Hypothalamus (tissue), 51 donors: ENCODE results near the gene IL7R.

Experiments used
- DNase-seq, 51 donors: peaks; one replicate each; lab custom pipeline; 2025; lab: John Stamatoyannopoulos, UW

The IL7R gene

GRCh38 chr5:35856765-35857351, at the start of gene IL7R:
IL7R (plus strand) TSS chr5:35856891; CDS start chr5:35856978, 87 bp downstream.
- DNase-seq, result no peak

GRCh38 chr5:35810601-35811000, 46.1 kb upstream of the IL7R start:
- no peak for DNase-seq

- DNase-seq, result no peak
Measured at GRCh38 chr5:35811108-35811741, 45.5 kb upstream of the IL7R start.

GRCh38 chr5:35813521-35813920, 43.2 kb upstream of the IL7R start:
- DNase-seq, result no peak

GRCh38 chr5:35815089-35815936, 41.4 kb upstream of the IL7R start:
- DNase-seq, result no peak

- no peak for DNase-seq
Measured at GRCh38 chr5:35816881-35817521, 39.7 kb upstream of the IL7R start.

GRCh38 chr5:35819026-35819425, 37.7 kb upstream of the IL7R start:
- DNase-seq, result no peak

- no peak for DNase-seq
Measured at GRCh38 chr5:35819668-35820067, 37.0 kb upstream of the IL7R start.

- DNase-seq, result no peak
Measured at GRCh38 chr5:35820735-35821134, 36.0 kb upstream of the IL7R start.

- DNase-seq, result no peak
Measured at GRCh38 chr5:35821513-35821912, 35.2 kb upstream of the IL7R start.

GRCh38 chr5:35822511-35822910, 34.2 kb upstream of the IL7R start:
- DNase-seq, result no peak

GRCh38 chr5:35823347-35824098, 33.2 kb upstream of the IL7R start:
- DNase-seq, result no peak

- no peak for DNase-seq
Measured at GRCh38 chr5:35826056-35826455, 30.6 kb upstream of the IL7R start.

- DNase-seq, result no peak
Measured at GRCh38 chr5:35826554-35826953, 30.1 kb upstream of the IL7R start.

- no peak for DNase-seq
Measured at GRCh38 chr5:35828082-35828598, 28.6 kb upstream of the IL7R start.

- no peak for DNase-seq
Measured at GRCh38 chr5:35830587-35830986, 26.1 kb upstream of the IL7R start.

- no peak for DNase-seq
Measured at GRCh38 chr5:35832762-35833161, 23.9 kb upstream of the IL7R start.

- no peak for DNase-seq
Measured at GRCh38 chr5:35833224-35833623, 23.5 kb upstream of the IL7R start.

- no peak for DNase-seq
Measured at GRCh38 chr5:35835796-35836742, 20.6 kb upstream of the IL7R start.
